DND-41 (cell line): Measurements from ENCODE around the gene EPHB6.

ENCODE experiments used
- CTCF ChIP-seq: IDR thresholded peaks from 2 replicates; pipeline ENCODE4 v1.5.1; 2012; ENCODE audit warnings: borderline replicate concordance, low read length, moderate library complexity, mild to moderate bottlenecking; ENCODE audit not compliant: poor library complexity, severe bottlenecking; ENCODE audit errors: extremely low read depth
- EZH2 ChIP-seq: IDR thresholded peaks from 3 replicates; pipeline ENCODE4 v1.6.1; 2012; ENCODE audit warnings: borderline replicate concordance, low read depth, mild to moderate bottlenecking, moderate library complexity, low read length, inconsistent platforms; ENCODE audit not compliant: severe bottlenecking

GRCh38 chr7:142859411-142859810 lies 4.5 kb downstream of the EPHB6 start:
- no peak for TF ChIP-seq CTCF
- no peak for TF ChIP-seq EZH2
